ENCODE results near the gene RGMB.

Gene RGMB

DNA sequence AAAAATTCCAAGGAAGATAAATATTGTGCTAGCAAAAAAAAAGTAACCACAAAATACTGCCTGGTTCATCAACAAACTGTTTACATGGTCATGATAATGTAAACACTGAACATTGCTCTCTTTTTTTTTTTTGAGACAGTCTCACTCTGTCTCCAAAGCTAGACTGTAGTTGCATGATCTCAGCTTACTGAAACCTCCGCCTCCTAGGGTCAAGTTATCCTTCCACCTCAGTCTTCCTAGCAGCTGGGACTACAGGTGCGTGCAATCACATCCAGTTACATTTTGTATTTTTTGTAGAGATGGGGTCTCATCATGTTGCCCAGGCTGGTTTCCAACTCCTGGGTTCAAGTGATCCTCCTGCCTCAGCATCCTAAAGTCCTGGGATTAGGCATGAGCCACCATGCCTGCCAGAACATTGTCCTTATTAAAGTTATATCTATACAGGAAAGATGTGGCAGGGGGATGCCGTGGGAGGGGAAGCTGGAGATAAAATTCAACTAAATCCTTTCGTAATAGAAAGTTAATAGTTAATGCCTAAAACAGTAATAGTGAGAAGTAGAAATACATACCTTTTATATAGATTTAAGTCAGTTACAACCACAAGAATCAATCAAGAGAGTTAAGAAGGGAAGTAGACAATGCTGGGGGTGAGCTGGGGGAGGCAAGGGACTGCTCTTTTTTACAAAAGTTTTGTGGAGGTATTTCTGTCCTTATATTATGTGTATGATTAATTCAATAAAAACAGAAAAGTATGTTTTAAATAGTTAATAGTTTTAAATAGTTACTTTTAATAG is 52.3 kb downstream of the RGMB start:
- DNase-seq = no peak

DNA sequence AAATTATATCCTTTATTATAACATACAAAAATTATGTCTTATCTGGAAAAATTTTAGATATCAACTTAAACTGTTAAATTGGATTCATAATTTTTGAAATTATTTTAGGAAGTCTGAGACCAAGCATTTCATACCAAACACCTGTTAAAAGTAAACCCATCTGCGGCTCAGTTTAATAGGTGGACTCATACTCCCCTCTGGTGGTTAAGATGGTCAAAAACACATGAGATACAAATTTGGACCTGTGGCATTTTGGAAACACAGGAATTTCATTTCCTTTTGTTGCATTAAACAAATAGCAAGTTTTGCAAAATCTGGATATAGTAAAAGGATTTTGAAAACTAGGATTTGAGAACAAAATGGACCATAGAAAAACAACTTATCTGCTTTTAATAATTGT is 53.7 kb downstream of the RGMB start:
- DNase-seq = peak in 1 of 51 donors; percentile 1

DNA sequence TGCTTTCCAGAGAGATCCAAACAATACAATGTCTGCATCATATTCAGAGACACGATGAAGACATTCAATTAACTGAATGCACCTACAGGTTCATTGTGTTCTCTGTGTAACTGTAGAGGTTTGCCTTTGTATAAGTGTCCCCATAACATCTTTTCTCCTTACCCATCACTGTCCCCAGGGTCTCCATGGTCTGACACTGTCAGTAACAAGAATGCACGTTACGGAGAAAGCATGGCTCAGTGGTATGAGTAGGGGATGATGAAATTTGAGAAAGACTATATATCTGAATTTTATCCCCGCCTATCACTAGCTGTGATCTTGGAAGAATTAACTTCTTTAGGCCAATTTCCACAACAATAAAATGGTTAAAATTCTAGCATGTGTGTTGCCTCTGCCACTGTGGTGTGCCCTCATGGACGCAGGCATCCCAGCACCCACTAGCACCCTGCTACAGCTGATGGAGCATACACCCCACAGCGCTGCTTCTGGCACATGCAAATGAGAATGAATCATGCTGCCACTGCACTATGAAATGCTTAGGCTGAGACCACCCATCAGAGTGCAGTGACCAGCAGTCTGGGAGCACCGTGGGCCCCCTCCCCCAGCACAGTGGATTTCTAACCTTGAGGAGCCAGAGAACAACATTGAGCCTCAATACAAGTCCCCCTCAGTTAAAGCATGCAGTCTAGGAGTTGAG is 54.3 kb downstream of the RGMB start:
- no peak for DNase-seq

DNA sequence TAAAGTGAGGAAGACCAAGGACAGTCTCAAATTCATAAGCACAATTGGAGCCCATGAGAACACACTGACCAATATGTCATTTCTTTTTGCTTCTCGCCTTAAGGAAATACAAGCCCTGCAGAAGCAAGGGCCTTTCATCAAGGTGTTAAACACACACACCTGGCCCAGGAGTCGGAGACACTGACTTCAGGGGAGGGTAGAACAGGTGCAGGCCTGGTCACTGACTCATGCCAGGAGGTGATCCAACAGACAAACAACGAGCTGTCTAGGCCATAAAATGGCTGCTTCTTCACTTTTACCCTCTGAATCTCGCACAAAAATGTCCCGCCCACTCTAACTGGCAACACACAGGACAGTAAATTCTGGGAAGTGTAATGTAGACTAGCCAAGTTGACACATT is 62.7 kb downstream of the RGMB start:
- DNase-seq = no peak

DNA sequence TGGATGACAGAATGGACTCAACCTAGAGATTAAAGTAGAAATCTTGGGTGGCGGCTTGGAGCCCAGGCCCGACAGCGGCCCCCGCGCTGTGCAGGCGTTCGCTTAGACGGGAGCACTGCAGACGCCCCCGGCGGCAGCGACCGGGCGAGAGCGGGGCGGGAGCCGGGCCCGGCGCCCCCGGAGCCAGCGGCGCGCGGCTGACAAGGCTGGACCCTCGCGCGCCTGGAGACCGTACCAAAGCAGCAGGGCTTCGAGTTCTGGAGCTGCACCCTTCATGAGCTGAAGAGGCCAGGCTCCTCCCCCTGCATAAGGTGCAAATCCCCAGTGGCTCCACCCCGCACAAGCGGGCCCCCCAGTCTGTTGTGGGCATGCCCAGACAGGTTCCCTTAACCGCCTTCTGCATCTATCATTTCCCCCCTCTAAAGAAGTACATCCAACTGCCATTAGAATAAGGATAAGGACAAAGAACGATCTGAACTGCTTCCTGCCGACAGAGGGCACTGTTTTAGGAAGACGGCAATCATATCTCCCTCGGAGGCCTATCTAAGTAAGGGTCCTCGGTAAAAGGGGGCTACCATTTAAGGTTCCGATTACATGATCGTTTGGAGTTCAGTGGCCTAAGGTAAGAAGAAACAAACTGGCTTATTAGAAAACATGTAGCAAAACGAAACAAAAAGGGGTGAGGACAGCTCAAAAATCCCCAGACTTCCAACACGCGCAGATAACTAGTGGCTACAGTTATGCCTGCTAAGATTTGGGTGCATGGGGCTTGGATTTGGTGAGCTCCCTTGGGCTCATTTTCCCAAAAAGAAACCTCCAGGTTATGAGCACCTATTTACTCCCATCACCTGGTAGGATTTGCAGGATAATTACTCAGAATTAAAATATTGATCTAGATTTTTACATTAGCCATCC is 66.3 kb downstream of the RGMB start:
- DNase-seq = peak in 2 of 51 donors; percentile 1 to 8

DNA sequence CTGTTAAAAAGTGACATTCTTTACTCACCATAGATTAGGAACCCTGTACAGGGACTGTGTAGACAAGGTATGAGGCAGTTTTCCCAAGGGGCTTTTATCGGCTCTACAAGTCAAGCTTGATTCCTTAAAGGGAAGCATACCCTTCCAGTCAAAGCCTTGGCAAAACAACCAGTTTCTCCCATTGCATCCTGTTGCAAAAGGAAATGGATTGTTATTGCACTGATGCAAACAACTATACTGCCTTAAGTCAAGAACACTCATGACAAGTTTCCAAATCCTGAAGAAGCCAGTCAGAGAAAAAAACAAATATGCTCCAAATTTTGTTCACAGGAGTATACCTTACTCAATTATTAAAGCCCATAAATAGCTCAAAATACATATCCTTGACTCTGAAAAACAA is 67.5 kb downstream of the RGMB start:
- DNase-seq = no peak

DNA sequence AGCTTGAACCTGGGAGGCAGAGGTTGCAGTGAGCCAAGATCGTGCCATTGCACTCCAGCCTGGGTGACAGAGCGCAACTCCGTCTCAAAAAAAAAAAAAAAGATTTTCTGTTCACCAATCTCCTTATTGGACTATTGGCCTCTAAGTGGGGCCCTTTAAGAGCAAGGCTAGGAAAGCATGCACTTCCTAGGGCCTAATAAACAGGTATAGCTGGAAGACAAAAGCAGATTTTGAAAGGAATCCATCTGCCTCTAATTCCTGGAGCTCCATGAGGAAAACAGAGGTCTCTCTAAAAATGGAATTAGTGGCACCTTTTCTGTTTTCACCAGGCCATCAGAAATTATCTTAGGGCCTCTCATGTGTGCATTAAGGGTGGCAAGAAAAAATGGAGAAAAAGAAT is 70.0 kb downstream of the RGMB start:
- DNase-seq = no peak

DNA sequence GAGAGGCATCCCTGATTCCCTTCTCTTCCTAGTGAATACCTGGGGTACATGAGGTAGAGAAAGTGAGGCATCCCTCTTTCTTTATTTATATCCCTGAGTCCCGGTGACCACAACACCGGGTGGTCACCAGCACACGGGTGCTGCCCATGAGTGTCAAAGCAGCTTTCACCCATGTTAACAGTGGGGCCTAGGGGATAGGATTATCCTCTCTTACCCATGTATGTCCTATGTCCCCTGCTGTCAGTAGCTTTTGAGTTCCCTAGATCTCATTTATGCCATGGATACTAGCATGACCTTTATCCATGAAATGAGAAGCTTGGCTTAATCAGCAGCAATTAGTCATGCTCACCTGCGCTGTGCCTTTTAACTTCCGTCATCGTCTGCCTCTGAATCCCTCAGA is 71.4 kb downstream of the RGMB start:
- no peak for DNase-seq

DNA sequence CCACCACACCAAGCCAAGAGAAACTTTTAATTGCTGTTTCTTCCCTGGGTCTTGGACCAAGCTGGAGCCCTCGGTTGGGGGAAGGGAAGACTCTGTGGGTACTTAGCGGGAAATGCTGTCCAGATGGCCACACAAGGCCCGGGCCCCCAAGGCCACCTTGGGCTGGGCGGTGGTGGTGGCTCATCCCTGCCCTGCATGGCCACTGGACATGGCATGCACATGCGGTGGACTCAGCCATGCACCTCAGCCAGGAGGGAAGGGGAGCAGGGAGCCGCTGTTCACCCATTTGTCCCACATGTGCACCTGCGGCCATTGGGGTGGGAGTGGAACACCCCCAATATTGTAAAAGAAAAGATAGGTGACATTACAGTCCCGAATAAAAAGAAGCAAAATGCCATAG is 72.4 kb downstream of the RGMB start:
- DNase-seq = no peak
